Sigmoid colon (tissue), 4 donors: ENCODE data around the gene SLC50A1.

Experiments used
- EP300 ChIP-seq, 4 donors: sonication (generic); formaldehyde crosslinking; IDR thresholded peaks; one replicate each; pipeline ENCODE4 v1.6.1; 2017; ENCODE audit warnings: antibody characterized with exemption in 4 of 4
- POLR2A ChIP-seq, 2 donors: fragments of 450-650 bp; IDR thresholded peaks; one replicate each; pipeline ENCODE4 v1.6.1; 2016; ENCODE audit warnings: antibody characterized with exemption in 2 of 2, mild to moderate bottlenecking in 2 of 2, moderate library complexity in 2 of 2
- TF ChIP-seq, protein P1 (sequence below), 4 experiments: fragments of 450-650 bp in 3 of 4; fragments of 200-600 bp in 1 of 4; IDR thresholded peaks; one replicate each; pipeline ENCODE4 v1.5.1; 2016 to 2019; ENCODE audit warnings: antibody characterized with exemption in 4 of 4, mild to moderate bottlenecking in 3 of 4, moderate library complexity in 2 of 4

DNA sequence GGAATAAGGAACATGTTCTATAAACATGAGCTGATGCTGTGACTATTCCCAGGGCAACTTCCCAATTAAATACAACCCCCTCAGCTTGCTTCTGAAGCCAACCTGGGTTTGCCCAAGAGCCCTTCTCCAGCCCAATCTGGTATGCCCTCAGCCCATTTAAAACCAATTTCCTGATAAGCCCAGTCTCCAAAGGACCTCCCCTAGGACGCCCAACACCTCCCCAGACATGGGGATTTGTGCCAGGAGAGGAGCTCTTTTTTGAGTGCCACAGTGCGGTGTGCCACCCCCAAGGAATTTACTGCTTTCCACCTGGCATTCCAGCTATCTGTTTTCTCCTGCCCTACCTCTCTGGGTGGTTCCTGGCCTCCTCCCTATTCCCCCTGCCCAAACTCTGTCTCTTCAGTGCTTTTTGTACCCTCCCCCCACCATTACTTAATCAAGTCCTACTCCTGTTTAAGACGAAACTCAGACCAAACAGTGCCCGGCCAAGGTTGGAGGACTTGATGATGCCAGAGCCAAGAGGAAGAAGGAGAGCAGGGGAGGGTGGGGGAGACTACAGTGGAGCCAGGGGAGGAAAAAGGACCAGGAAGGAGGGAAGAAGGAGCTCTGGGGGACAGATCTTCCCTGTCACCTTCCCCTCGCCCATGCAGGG, 19.4 kb upstream of the SLC50A1 start:
- TF ChIP-seq, protein P1, sequence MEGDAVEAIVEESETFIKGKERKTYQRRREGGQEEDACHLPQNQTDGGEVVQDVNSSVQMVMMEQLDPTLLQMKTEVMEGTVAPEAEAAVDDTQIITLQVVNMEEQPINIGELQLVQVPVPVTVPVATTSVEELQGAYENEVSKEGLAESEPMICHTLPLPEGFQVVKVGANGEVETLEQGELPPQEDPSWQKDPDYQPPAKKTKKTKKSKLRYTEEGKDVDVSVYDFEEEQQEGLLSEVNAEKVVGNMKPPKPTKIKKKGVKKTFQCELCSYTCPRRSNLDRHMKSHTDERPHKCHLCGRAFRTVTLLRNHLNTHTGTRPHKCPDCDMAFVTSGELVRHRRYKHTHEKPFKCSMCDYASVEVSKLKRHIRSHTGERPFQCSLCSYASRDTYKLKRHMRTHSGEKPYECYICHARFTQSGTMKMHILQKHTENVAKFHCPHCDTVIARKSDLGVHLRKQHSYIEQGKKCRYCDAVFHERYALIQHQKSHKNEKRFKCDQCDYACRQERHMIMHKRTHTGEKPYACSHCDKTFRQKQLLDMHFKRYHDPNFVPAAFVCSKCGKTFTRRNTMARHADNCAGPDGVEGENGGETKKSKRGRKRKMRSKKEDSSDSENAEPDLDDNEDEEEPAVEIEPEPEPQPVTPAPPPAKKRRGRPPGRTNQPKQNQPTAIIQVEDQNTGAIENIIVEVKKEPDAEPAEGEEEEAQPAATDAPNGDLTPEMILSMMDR (IDR thresholded peaks at IDR 0.05), result no peak
- no peak for TF ChIP-seq EP300 (IDR thresholded peaks at IDR 0.05)
- no peak for TF ChIP-seq POLR2A (IDR thresholded peaks at IDR 0.05)
